Prostate gland (tissue), 2 donors: ENCODE measurements around the gene A2M.

Experiments
- POLR2A ChIP-seq: fragments of 450-650 bp; IDR thresholded peaks from one replicate; pipeline ENCODE4 v1.6.1; 2016; ENCODE audit warnings: antibody characterized with exemption, mild to moderate bottlenecking
- POLR2AphosphoS5 ChIP-seq: sonication (generic); formaldehyde crosslinking; IDR thresholded peaks from one replicate; pipeline ENCODE4 v1.6.1; 2017; ENCODE audit warnings: antibody characterized with exemption
- TF ChIP-seq, protein P1 (sequence below), 4 experiments: fragments of 200-600 bp in 2 of 4; fragments of 450-650 bp in 2 of 4; sonication (generic) in 2 of 4; IDR thresholded peaks; 1 replicate in 3 of 4; 2 replicates in 1 of 4; pipeline ENCODE4 v1.5.1; 2016 to 2019; ENCODE audit warnings: antibody characterized with exemption in 4 of 4, mild to moderate bottlenecking in 2 of 4, moderate library complexity in 2 of 4

DNA sequence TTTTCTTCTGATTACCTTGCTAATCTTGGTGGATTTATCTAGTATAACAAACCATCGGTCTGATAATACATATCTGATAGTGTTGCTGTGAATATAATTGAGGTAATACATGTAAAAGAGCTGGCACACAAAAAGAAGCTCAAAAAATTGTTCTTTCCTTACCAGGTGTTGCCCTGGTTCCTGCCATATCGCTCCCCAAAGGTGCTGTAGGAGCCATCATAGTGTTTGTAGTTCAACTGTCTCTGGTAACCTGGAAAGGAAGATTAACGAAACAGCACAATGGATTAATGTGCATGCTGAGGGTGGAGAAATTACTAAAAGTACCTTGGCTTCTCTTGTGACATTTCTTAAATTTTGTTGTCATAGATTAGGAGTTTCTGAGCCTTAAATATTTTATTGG is 36.6 kb downstream of the A2M start:
- TF ChIP-seq, protein P1, sequence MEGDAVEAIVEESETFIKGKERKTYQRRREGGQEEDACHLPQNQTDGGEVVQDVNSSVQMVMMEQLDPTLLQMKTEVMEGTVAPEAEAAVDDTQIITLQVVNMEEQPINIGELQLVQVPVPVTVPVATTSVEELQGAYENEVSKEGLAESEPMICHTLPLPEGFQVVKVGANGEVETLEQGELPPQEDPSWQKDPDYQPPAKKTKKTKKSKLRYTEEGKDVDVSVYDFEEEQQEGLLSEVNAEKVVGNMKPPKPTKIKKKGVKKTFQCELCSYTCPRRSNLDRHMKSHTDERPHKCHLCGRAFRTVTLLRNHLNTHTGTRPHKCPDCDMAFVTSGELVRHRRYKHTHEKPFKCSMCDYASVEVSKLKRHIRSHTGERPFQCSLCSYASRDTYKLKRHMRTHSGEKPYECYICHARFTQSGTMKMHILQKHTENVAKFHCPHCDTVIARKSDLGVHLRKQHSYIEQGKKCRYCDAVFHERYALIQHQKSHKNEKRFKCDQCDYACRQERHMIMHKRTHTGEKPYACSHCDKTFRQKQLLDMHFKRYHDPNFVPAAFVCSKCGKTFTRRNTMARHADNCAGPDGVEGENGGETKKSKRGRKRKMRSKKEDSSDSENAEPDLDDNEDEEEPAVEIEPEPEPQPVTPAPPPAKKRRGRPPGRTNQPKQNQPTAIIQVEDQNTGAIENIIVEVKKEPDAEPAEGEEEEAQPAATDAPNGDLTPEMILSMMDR (IDR thresholded peaks at IDR 0.05), result no peak
- TF ChIP-seq POLR2A, result no peak
- no peak for TF ChIP-seq POLR2AphosphoS5
